ENCODE results near the gene PAGE3.

PAGE3 gene, protein sequence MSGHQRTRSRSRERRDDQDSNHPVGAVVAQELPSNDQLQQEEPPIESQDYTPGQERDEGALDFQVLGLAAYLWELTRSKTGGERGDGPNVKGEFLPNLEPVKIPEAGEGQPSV

DNA sequence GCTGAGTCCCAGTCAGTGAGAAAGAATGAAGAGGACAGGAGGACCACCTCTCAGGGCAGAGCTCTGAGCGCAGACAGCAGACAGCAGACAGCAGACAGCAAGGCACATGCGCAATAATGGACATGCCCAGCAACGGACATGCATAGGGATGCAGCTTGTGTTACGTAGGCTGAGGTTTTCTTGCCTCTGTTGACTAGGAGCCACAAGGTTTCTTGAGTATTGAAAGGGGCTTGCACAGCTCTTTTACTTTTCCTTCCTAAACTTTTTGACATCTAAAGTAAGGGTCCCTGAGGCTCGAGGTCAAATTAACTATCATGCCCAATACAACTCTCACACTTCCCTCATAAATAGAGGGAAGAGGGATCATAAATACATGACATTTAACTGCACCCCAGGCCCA, at the start of gene PAGE3:
Gene PAGE3, minus strand, starts transcription at position 101 of the 400 bp plus-strand sequence. CDS start 1,013 bp downstream, outside the sequence.
- in situ Hi-C loops (cut with HindIII; ENCODE audit: low sequenced_read_pairs), result no loop called here

DNA sequence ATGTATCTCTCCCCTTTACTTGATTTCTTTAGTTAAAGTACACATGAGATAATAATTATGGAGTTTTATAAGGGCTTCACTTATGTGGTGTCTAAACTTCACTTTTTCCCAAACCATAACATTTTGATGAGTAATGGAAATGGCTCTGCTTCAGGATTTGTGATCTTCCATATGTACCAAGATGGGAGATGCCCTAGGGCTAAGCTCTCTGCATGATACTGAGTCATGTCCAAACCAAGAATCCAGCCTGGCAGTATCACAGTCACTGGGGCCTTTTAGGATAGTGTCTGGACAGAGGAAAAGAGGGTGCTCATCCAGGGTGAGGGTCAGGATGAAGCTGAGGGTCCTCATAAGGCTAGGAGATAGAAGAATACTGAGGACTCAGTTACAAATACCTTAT, 47.9 kb upstream of the PAGE3 start:
- in situ Hi-C loops (cut with HindIII; ENCODE audit: low sequenced_read_pairs), result no loop called here

DNA sequence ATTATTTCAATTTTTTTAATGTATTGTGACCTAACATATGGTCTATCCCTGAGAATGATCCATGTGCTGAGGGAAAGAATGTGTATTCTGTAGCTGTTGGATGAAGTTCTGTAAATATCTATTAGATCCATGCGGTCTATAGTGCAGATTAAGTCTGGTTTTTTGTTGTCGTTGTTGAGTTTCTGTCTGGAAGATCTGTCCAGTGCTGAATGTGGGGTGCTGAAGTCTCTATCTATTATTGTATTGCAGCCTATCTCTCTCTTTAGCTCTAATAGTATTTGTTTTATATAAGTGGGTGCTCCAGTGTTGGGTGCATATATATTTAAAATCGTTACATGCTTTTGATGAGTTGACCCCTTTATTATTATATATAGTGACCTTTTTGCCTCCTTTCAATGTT, 26.2 kb upstream of the PAGE3 start:
- in situ Hi-C loops (cut with HindIII; ENCODE audit: low sequenced_read_pairs), result no loop called here

DNA sequence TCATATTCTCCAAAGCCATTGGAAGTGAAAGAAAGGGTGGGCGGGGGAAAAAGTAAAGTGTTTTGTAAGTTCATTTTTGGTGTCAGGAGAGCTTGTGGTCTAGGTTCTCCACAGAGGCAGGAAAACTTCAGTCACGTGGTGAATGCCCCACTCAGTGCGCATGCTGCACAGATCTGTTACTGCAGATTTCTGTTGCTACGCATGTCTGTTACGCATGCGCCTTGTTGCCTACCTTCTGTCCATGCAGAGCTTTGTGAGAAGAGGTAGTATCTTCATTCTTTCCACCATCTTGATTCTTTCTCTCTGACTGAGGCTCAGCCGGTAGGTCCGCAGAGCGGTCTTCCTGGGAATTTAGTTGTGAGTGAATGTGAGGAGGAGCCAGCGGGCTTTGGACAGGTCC, 15.1 kb upstream of the PAGE3 start:
- in situ Hi-C loops (cut with HindIII; ENCODE audit: low sequenced_read_pairs), result no loop called here

DNA sequence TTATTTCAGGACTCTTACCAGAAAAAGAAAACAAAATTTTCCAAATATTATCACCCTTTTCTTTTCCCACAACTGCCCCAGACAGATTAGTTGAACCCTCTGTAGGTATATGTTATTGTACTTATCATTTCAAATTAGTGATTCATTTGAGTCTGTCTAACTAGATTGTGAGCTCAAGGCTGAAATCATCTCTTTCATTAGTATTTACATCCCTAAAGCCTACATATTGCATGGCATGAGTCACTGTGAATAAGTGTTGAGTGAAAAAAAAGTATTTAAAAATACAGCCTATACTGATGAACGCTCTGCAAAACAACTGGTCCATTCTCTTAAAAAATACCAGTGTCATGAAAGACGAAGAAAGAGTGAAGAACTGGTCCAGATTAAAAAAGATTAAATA, 3.9 kb downstream of the PAGE3 start:
- in situ Hi-C loops (cut with HindIII; ENCODE audit: low sequenced_read_pairs), result no loop called here

DNA sequence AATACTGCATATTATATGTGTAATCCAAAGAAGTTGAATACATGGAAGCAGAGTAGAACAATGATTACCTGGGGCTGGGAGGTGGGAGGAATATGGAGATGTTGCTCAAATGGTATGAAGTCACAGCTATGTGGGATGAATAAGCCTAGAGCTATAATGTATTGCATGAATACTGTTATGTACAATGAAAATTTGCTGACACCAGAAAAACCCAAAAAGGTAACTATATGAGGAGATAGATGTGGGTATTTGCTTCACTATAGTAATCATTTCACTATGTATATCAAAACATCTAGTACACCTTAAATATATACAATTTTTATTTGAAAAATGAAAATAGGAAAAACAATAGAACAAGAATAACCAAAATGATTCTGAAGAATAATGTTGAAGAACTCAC, 11.2 kb downstream of the PAGE3 start:
- in situ Hi-C loops (cut with HindIII; ENCODE audit: low sequenced_read_pairs), result no loop called here

DNA sequence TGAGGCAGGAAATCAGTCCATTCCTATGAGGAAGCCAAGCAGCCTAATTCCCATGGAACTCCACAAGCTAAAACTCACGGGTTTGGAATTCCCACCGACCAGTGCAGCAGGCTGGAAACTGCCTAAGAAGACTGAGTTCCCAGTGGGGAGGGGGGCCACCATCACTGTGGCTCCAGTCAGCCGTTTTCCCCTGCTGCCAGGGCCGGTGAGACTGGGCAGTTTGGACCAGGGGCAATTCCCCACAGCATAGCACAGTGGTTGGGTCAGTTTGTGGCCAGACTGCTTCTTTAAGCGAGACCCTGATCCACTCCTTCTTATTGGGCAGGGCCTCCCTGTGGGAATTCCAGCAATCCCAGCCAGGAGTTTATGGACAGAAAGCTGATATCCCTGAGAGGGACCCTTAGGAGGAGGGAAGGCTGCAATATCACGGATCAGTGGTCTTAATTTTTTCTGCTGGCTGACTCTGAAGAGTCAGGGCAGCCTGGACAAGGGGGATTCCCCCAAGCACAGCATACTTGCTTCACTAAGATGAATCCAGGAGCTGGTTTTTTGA, 23.9 kb downstream of the PAGE3 start:
- in situ Hi-C loops (cut with HindIII; ENCODE audit: low sequenced_read_pairs), result no loop called here

DNA sequence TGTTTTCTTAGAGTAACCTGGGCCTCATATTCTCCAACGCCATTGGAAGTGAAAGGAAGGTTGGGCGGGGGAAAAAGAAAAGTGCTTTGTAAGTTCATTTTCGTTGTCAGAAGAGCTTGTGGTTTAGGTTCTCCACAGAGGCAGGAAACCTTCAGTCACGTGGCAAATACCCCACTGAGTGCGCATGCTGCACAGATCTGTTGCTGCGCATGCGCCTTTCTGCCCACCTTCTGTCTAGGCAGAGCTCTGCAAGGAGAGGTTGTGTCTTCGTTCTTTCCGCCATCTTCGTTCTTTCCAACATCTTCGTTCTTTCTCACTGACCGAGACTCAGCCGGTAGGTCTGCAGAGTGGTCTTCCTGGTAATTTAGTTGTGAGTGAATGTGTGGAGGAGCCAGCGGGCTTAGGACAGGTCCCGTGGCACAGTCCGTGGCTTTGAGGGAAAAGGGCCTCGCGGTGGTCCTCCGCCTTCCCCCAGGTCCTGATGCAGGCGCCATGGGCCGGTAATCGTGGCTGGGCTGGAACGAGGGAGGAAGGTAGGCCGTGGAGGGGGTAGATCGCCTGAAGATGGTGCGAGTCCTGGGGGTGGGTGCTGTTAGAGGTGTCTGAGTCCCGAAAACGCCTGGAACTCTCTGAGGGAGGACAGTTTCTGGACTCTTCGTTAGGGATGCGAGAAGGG, 44.5 kb downstream of the PAGE3 start, which contains the start of gene PAGE5:
Gene PAGE5, plus strand, starts transcription at position 228 of the 676 bp plus-strand sequence. CDS start 1,037 bp downstream, outside the sequence.
- in situ Hi-C loops (cut with HindIII; ENCODE audit: low sequenced_read_pairs), result no loop called here

DNA sequence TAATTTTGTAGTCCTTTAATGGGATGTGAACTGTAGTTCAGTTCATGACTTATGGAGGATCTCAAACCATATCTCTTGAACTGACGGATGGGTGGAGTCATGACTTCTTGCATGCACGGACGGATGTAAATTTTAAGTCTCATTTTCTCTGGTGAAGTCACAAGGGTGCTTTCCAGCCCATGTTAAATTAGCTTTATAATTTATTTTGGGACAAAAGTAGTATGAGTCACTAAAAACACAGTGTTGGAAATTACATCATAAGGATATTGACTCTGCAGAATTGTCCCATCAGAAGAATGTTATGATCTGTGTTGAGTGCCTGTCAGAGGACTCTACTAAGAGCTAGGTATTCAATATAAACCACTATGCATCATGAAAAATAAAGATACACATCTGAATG, 51.3 kb downstream of the PAGE3 start:
- in situ Hi-C loops (cut with HindIII; ENCODE audit: low sequenced_read_pairs), result no loop called here

DNA sequence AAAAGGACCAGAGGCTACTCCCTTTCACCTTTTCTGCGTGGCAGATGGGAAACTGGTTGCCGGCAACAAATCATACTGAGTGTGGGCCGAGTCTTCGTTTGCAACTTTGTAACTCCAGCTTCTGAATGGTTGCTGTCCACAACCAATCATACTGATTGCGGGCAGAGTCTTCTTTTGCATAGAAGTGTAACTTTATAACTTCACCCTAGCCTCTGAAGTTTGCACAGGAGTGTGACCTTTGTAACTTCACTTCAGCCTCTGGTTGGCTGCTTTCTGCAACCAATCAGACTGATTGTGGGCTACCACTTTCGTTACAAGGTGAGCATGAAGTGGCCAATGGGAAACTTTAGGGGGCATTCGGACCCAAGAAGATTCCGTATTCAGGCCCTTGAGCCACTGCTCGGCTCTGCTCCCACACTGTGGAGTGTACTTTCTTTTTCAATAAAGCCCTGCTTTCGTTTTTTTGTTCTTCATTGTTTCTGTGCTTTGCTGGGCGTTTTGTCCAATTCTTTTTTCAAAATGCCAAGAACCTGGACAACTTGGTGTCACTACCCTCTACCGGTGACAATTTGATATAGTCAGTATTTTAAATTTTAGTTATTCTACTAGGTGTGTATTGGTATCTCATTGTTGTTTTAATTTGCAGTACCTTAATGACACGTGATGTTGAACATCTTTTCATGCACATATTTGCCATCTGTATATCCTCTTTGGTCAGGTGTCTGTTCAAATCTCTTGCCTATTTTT, 53.6 kb downstream of the PAGE3 start:
- in situ Hi-C loops (cut with HindIII; ENCODE audit: low sequenced_read_pairs), result no loop called here
